CD4-positive, alpha-beta T cell treated with Interferon gamma for 1 hour (primary cell): ENCODE results near the gene MBOAT7.
"Not testable (repeated sequence)": the region's sequence is repeated elsewhere in the genome, so short reads cannot be mapped to it uniquely, and the experiment has no call there.

Experiments
- DNase-seq: peaks from one replicate; pipeline ENCODE4 v3.0.0-alpha.2; 2020

Gene MBOAT7

GRCh38 chr19:54209058-54209810 lies 19.9 kb upstream of the MBOAT7 start:
- DNase-seq, result no peak

GRCh38 chr19:54208784-54209057 lies 19.3 kb upstream of the MBOAT7 start:
- DNase-seq, result no peak

GRCh38 chr19:54207983-54208783 lies 18.8 kb upstream of the MBOAT7 start:
- DNase-seq, result peak; percentile 88

GRCh38 chr19:54207676-54207982 lies 18.2 kb upstream of the MBOAT7 start:
- DNase-seq, result no peak

GRCh38 chr19:54207193-54207592 lies 17.8 kb upstream of the MBOAT7 start:
- peak; percentile 20 for DNase-seq

GRCh38 chr19:54206831-54207177 lies 17.4 kb upstream of the MBOAT7 start:
- no peak for DNase-seq

- peak; percentile 13 for DNase-seq
These were observed 16.9 kb upstream of the MBOAT7 start for GRCh38 chr19:54206030-54206830.

GRCh38 chr19:54204767-54205468 lies 15.5 kb upstream of the MBOAT7 start:
- DNase-seq, result no peak

GRCh38 chr19:54203151-54203611 lies 13.8 kb upstream of the MBOAT7 start:
- no peak for DNase-seq

GRCh38 chr19:54201980-54202379 lies 12.6 kb upstream of the MBOAT7 start:
- DNase-seq, result no peak

GRCh38 chr19:54201172-54201701 lies 11.9 kb upstream of the MBOAT7 start:
- no peak for DNase-seq

GRCh38 chr19:54199401-54199800 lies 10.0 kb upstream of the MBOAT7 start:
- DNase-seq, result no peak

- DNase-seq, result no peak
These were observed 7.7 kb upstream of the MBOAT7 start for GRCh38 chr19:54197121-54197520.

GRCh38 chr19:54196536-54196935 lies 7.2 kb upstream of the MBOAT7 start:
- no peak for DNase-seq

GRCh38 chr19:54194463-54194862 lies 5.1 kb upstream of the MBOAT7 start:
- DNase-seq, result not testable (repeated sequence)

GRCh38 chr19:54193011-54193410 lies 3.6 kb upstream of the MBOAT7 start:
- no peak for DNase-seq

GRCh38 chr19:54191811-54192453 lies 2.6 kb upstream of the MBOAT7 start:
- no peak for DNase-seq

- peak; percentile 91 for DNase-seq
These were observed 1.8 kb upstream of the MBOAT7 start, which contains the start of gene TSEN34 for GRCh38 chr19:54191011-54191810. Gene TSEN34 (plus strand): TSS chr19:54191308. CDS start chr19:54191365, 57 bp downstream.

- peak; percentile 100 for DNase-seq
These were observed 1.2 kb upstream of the MBOAT7 start for GRCh38 chr19:54190503-54191010.

- DNase-seq, result peak; percentile 100
These were observed 539 bp upstream of the MBOAT7 start for GRCh38 chr19:54189735-54190502.
